ENCODE measurements around the gene METTL25B. TPM values are rescaled to one million over a fixed set of nuclear protein-coding genes. Genes with fewer than 3 reads are reported as not detected.

Gene METTL25B
- total RNA-seq, 1 donor, result 8.3 TPM

DNA sequence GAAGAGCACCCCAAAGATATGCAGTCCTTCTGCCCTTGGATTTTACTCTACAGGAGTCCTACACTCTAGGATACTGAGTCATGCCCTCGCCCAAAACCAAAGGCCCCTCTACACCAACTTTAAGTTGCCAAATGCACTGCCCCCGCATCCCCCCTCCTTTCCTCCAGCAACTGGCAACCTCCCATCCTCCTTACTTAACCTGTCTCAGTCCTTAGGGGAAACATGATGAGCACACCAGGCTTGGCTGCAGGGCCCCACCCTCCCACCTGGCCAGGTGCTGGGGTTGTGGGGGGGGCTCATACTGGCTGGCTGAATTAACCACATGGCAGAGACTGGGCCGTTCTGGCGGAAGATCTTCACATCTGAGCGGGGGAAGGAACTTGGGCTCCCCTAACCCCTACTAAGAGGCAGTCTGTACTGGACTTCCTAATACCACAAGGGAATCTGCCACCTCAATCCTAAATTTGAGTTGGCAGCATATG is 22.0 kb downstream of the METTL25B start:
- peaks cover 74% of the 10 kb centered on the region for H3K79me2 ChIP-seq (ENCODE audit: insufficient read depth, low read length)
- peak overlapping the region; percentile 88 for H3K27ac ChIP-seq (ENCODE audit: low read depth, low read length)
- H3K9me3 ChIP-seq (ENCODE audit: low read depth, low read length), result no peaks in the 10 kb centered on the region
- no peaks in the 10 kb centered on the region for H3K27me3 ChIP-seq (ENCODE audit: insufficient read depth, low read length)
- H3K4me1 ChIP-seq (ENCODE audit: insufficient read depth, low read length), result peaks cover 54% of the 10 kb centered on the region
- peaks cover 12% of the 10 kb centered on the region for H3K36me3 ChIP-seq (ENCODE audit: insufficient read depth, low read length)
- peak overlapping the region; percentile 85 for H3K4me3 ChIP-seq (ENCODE audit: insufficient read depth, low read length)
- peak overlapping the region; percentile 14 for H2AFZ ChIP-seq (ENCODE audit: low read length)
- peak; percentile 88 for DNase-seq (ENCODE audit: insufficient read length, low spot score, missing footprints)
- peak overlapping the region; percentile 93 for H3K4me2 ChIP-seq (ENCODE audit: insufficient read depth, low read length)
- TF ChIP-seq CTCF (IDR thresholded peaks at IDR 0.05; ENCODE audit: extremely low read depth, low read depth, low read length), result no peak
- no peaks in the 10 kb centered on the region for H4K20me1 ChIP-seq (ENCODE audit: insufficient read depth, low read length)

- Histone ChIP-seq H3K27me3 (ENCODE audit: insufficient read depth, low read length) (no peaks in the 10 kb centered on the region), H3K79me2 (ENCODE audit: insufficient read depth, low read length) (peaks cover 68% of the 10 kb centered on the region), H3K4me2 (ENCODE audit: insufficient read depth, low read length) (peak overlapping the region; percentile 93), H2AFZ (ENCODE audit: low read length) (peak overlapping the region; percentile 17), H3K9me3 (ENCODE audit: low read depth, low read length) (no peaks in the 10 kb centered on the region), H4K20me1 (ENCODE audit: insufficient read depth, low read length) (no peaks in the 10 kb centered on the region), H3K4me3 (ENCODE audit: insufficient read depth, low read length) (peak overlapping the region; percentile 85), H3K36me3 (ENCODE audit: insufficient read depth, low read length) (peaks cover 9% of the 10 kb centered on the region), H3K27ac (ENCODE audit: low read depth, low read length) (peak overlapping the region; percentile 88), H3K4me1 (ENCODE audit: insufficient read depth, low read length) (peaks cover 51% of the 10 kb centered on the region)
- TF ChIP-seq CTCF (IDR thresholded peaks at IDR 0.05; ENCODE audit: extremely low read depth, low read depth, low read length), result no peak
- no peak for DNase-seq (ENCODE audit: insufficient read length, low spot score, missing footprints)
Measured at GRCh38 chr1:156750711-156751450, 22.6 kb downstream of the METTL25B start.

GRCh38 chr1:156751451-156751756 is 23.1 kb downstream of the METTL25B start, which contains the start of gene HDGF:
HDGF (minus strand) TSS chr1:156751675; CDS start chr1:156751429, 246 bp downstream.
- Histone ChIP-seq H2AFZ (ENCODE audit: low read length) (peak within 1 kb of the TSS; percentile 87), H3K27ac (ENCODE audit: low read depth, low read length) (peak within 1 kb of the TSS; percentile 88), H4K20me1 (ENCODE audit: insufficient read depth, low read length) (no peaks in the 10 kb centered on the region), H3K4me1 (ENCODE audit: insufficient read depth, low read length) (peaks cover 45% of the 10 kb centered on the region), H3K79me2 (ENCODE audit: insufficient read depth, low read length) (peaks cover 63% of the 10 kb centered on the region), H3K4me3 (ENCODE audit: insufficient read depth, low read length) (peak within 1 kb of the TSS; percentile 85), H3K9me3 (ENCODE audit: low read depth, low read length) (no peaks in the 10 kb centered on the region), H3K36me3 (ENCODE audit: insufficient read depth, low read length) (peaks cover 4% of the 10 kb centered on the region), H3K27me3 (ENCODE audit: insufficient read depth, low read length) (no peaks in the 10 kb centered on the region), H3K4me2 (ENCODE audit: insufficient read depth, low read length) (peak within 1 kb of the TSS; percentile 95)
- TF ChIP-seq CTCF (IDR thresholded peaks at IDR 0.05; ENCODE audit: extremely low read depth, low read depth, low read length), result no peak
- DNase-seq (ENCODE audit: insufficient read length, low spot score, missing footprints), result no peak

DNA sequence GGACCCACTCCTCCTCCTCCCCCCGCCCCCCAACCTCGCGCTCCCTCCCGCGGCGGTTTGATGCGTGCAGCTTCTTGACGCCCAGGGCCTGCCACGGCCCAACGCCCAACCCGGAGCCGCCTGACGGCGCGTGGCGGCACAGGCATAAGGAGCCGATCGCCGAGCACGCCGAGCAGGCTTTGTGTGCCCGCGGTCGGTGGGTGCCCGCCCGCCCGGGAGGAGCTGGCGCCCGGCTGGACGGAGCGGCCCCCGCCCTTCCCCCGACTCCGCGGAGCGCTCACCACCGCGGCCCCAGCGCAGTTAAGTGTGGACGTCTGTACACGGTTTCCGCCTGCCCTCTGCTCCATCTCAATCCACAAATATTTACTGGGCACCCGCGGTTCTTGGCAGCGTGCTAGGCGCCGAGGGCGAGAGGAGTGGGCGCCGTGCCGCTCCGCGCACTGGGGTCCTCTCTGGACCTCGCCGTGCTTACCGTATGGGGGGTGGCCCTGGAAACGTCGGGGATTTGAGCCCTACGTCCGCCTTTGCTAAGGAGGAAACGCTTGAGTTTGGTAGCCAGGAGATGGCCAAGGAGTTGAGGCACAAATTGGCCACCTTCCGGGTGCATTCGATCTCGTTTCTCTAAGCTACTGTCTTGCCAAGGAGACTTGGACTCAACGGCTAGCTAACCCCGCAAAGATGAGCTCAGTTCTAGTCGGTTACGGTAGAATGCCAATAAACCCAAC is 23.6 kb downstream of the METTL25B start:
- Histone ChIP-seq H3K27me3 (ENCODE audit: insufficient read depth, low read length) (no peaks in the 10 kb centered on the region), H3K4me1 (ENCODE audit: insufficient read depth, low read length) (peaks cover 41% of the 10 kb centered on the region), H3K36me3 (ENCODE audit: insufficient read depth, low read length) (peaks cover 4% of the 10 kb centered on the region), H3K4me2 (ENCODE audit: insufficient read depth, low read length) (peak overlapping the region; percentile 95), H3K9me3 (ENCODE audit: low read depth, low read length) (no peaks in the 10 kb centered on the region), H4K20me1 (ENCODE audit: insufficient read depth, low read length) (no peaks in the 10 kb centered on the region), H3K27ac (ENCODE audit: low read depth, low read length) (peak overlapping the region; percentile 67), H3K4me3 (ENCODE audit: insufficient read depth, low read length) (peak overlapping the region; percentile 85), H2AFZ (ENCODE audit: low read length) (peak overlapping the region; percentile 87), H3K79me2 (ENCODE audit: insufficient read depth, low read length) (peaks cover 57% of the 10 kb centered on the region)
- no peak for TF ChIP-seq CTCF (IDR thresholded peaks at IDR 0.05; ENCODE audit: extremely low read depth, low read depth, low read length)
- DNase-seq (ENCODE audit: insufficient read length, low spot score, missing footprints), result peak; percentile 99

All from osteoblast (primary cell).